NCI-H1417 treated with DMSO at 0.1 percent for 48 hours (cell line): ENCODE measurements around the gene KCNAB2.
"Not testable (repeated sequence)": the region's sequence is repeated elsewhere in the genome, so short reads cannot be mapped to it uniquely, and the experiment has no call there.

Experiments
- DNase-seq: peaks from one replicate; lab custom pipeline; 2025; lab: John Stamatoyannopoulos, UW

The KCNAB2 gene

GRCh38 chr1:6010554-6010953 is 35.1 kb upstream of the KCNAB2 start:
- DNase-seq, result no peak

- no peak for DNase-seq
Measured at GRCh38 chr1:6011161-6011945, 34.3 kb upstream of the KCNAB2 start.

DNA sequence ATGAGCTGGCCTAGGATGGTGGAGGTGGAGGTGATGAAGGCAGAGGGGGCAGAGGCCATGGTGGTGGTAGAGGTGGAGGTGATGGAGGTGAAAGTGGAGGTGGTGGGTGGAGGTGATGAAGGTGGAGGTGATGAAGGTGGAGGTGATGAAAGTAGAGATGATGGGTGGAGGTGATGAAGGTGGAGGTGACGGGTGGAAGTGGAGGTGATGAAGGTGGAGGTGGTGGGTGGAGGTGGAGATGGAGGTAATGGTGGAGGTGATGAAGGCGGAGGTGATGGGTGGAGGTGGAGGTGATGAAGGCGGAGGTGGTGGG is 33.8 kb upstream of the KCNAB2 start:
- no peak for DNase-seq

DNA sequence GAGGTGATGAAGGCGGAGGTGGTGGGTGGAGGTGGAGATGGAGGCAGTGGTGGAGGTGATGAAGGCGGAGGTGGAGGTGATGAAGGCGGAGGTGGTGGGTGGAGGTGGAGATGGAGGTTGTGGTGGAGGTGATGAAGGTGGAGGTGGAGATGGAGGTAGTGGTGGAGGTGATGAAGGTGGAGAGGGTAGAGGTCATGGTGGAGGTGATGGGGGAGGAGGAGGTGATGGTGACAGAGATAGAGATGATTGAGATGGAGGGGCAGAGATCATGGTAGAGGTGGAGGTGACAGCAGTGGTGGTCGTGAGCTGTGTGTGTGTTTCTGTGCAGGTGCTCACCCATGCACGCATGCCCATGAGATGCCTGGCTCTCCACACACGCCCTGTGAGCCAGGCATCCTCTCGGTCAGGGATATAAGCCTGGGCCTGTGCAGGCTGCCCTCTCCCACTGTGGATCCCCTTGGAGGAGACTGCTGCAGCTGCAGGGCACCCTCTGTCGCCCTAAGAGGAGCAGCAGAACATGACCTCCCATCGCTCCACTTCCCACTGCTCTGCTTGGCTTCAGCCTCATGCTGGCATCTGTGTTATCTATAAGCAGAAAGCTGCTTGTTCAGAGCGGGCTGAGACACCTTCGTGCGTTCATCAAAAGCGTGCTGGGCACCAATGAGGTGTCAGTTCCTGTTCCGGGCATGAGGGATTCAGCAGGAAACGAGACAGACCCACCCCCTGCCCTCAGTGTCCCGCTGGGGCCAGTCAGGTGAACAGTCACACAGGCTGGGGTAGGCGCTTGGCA is 33.0 kb upstream of the KCNAB2 start:
- no peak for DNase-seq

GRCh38 chr1:6013491-6013890 is 32.2 kb upstream of the KCNAB2 start:
- DNase-seq, result no peak

- no peak for DNase-seq
Measured at GRCh38 chr1:6014130-6014999, 31.3 kb upstream of the KCNAB2 start.

- DNase-seq, result no peak
Measured at GRCh38 chr1:6016191-6016865, 29.4 kb upstream of the KCNAB2 start.

DNA sequence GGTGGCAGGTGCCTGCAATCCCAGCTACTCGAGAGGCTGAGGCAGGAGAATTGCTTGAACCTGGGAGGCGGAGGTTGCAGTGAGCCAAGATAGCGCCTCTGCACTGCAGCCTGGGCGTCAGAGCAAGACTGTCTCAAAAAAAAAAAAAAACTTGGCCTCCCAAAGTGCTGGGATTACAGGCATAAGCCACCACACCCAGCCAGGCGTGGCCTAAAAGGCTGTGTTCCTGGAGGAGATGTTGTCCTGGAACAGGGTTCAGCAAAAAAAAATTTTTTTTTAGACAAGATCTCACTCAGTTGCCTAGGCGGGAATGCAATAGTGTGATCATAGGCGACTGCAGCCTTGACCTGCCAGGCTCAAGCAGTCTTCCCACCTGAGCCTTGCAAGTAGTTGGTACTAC is 28.0 kb upstream of the KCNAB2 start:
- DNase-seq, result not testable (repeated sequence)

GRCh38 chr1:6019166-6019845 is 26.4 kb upstream of the KCNAB2 start:
- DNase-seq, result no peak

- no peak for DNase-seq
Measured at GRCh38 chr1:6022193-6022592, 23.5 kb upstream of the KCNAB2 start.

DNA sequence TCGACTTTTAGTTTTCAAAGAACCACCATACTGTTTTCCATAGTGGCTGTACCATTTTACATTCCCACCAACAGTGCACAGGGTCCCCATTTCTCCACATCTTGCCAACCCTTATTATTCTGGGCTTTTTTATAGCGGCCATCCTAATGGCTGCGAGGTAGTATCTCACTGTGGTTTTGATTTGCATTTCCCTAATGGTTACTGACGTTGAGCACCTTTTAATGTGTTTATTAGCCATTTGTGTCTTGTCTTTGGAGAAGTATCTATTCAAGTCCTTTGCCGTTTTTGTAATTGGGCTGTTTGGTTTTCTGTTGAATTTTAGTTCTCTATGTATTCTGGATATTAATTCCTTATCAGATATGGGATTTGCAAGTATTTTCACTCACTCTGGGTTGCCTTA is 22.3 kb upstream of the KCNAB2 start:
- DNase-seq, result no peak

DNA sequence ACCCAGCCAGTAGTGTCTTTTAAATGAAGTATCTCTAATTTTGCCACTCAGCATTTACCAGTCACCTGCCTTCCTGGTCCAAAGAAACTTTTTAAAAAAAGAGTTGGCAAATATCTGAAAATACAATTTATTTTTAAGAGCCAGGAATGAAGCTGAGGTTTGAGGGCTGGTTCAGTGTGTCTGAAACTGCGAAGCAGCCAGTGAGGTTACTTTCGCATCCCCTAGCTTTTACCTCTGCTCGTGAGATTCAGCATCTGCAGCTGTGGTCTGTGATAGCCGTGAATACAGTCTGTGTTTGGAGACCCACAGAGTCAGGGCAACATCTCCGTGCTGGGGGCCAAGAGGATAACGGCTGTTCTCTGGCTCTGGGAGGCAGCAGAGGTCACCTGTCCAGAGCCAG is 21.3 kb upstream of the KCNAB2 start:
- DNase-seq, result no peak

GRCh38 chr1:6025269-6026094 is 20.2 kb upstream of the KCNAB2 start:
- DNase-seq, result no peak

- no peak for DNase-seq
Measured at GRCh38 chr1:6026095-6026809, 19.4 kb upstream of the KCNAB2 start.

DNA sequence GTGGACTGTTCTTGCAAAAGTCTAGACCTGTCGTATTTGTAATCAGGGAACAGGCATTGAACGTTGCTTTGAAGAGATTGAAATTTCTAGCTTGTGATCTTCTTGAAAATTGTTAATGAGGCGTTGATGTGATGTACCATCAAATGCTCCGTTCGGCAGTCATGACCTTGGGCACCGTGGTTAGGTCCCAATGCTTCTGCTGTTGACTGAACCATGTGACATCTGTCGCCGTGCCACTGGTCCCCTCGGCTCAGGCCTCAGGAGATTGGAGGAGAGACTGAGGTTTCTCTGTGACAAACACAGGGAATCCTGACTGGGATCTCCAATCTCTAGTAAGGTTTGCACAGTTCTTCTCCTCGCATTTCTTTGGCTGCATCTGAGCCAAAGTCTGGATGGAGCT is 18.1 kb upstream of the KCNAB2 start:
- DNase-seq, result no peak

- DNase-seq, result no peak
Measured at GRCh38 chr1:6028042-6028850, 17.4 kb upstream of the KCNAB2 start.

DNA sequence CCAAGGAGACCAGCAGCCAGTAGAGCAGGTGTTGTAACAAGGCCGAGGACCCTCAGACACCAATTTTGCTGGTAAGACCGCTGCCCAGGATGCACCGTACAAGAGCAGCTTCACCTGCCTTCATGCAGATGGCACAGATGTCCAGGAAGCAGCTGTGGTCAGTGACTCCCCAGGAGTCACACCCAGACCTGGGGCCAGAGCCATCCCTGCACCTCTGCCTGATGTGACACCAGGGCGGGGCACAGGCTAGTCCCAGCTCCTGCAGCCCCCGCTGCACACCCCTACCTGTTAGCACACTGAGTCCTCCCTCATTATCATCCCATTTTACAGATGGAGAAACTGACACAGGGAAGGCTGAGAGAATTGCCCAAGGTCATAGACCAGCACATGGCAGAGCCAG is 16.3 kb upstream of the KCNAB2 start:
- DNase-seq, result no peak

GRCh38 chr1:6030132-6030531 is 15.6 kb upstream of the KCNAB2 start:
- no peak for DNase-seq
